Measurements from ENCODE around the gene NUSAP1.
"Not testable (repeated sequence)": the region's sequence is repeated elsewhere in the genome, so short reads cannot be mapped to it uniquely, and the experiment has no call there.

NUSAP1 gene

GRCh38 chr15:41334293-41335120 is 1.8 kb downstream of the NUSAP1 start:
- no peak for DNase-seq

DNA sequence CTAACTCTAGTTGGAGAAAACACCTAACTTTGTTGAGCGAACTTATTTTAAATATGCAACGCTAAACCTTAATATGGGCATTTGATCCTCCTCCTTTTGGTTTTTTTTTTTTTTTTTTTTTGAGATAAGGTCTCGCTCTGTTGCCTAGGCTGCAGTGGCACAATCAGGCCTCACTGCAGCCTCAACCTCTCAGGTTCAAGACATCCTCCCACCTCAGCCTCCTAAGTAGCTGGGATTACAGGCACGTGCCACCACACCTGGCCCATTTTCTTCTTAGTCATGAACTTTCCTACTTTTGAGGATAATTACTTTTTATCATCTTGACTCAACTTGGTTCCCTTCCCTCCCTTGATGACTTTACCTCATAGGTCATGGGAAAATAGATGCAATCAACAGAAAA is 3.9 kb downstream of the NUSAP1 start:
- peak; percentile 17 for DNase-seq

- DNase-seq: no peak
Observed at GRCh38 chr15:41337047-41337446, 4.4 kb downstream of the NUSAP1 start.

DNA sequence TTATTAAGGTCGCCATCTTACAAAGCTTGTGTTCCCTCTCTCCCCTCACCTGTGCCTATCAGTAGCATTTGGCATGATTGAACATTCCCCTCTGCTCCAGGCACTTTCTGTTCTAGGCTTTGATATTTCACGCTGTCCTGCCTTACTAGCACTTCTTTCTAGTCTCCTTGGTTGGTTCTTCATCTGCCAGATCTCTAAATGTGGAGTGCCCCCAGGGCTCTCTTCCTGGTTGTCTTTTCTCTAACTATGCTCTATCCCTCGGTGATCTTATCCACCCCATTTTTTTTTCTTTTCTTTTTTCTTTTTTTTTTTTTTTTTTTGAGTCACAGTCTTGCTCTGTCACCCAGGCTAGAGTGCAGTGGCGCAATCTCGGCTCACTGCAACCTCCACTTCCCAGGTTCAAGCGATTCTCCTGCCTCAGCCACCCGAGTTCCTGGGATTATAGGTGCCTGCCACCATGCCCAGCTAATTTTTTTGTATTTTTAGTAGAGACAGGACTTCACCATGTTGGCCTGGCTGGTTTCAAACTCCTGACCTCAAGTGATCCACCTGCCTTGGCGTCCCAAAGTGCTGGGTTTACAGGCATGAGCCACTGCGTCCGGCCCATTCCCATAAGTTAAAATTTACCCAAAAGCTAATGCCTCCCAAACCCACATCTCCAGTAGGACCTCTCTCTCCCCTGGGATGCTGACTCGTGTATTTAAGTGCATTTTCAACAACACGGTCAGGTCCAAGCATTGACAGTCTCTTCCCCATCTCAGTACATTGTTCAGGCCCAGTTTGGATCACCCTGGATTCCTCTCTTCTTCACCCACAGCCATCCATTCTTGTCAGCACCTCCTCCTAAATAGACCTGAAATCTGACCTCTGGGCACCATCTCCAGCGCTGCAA is 5.2 kb downstream of the NUSAP1 start:
- no peak for DNase-seq

GRCh38 chr15:41340189-41340695 is 7.6 kb downstream of the NUSAP1 start:
- no peak for DNase-seq

DNA sequence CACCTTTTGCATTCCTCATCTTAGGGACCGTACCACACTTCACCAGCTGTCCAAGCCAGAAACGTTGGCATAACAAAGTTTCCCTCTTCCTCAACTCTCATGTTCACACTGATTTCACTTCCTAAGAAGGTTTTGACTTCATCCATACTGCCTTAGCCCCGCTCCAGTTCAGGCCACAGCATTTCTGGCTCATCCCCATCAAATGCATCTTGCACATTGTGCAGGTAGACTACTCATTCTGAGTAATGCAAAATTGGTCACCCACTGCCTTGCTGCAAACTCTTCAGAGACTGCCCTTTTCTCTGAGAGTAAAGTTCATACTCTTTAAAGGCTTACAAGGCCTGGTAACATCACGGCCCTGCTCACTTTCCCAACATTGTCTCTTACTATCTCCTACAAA is 8.8 kb downstream of the NUSAP1 start:
- DNase-seq: no peak

GRCh38 chr15:41347236-41347635 is 14.6 kb downstream of the NUSAP1 start:
- no peak for DNase-seq

DNA sequence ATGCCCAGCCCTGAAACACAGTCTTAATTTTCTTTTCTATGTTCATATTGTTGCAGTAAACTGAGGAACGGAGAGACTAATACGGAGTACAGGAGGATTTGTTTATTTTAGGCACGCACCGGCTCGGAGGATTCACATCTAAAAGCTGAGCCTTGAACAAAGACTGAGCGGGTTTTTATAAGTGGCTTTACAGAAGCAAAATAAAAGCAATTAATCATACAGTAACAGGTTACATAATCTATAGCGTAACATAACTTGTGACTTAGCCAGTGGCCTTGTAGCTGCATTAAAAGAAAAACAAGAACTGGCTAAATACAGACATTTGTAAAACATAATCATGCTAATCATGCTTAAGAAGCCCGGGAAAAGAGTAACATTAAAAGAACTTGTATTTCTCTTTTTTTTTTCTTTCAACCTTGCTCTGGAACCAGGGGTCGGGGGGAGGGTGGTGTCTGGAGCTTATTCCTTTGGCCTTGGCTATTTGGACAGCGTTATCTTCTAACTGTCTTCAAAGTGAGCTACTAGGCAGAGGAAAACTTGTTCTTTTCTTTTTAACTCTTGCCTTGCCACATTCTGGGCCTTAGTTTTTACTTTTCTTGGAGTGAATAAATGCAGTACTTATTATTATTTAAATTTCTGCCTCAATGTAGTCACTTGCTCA is 17.5 kb downstream of the NUSAP1 start:
- no peak for DNase-seq

- no peak for DNase-seq
Observed at GRCh38 chr15:41354371-41354770, 21.7 kb downstream of the NUSAP1 start.

- no peak for DNase-seq
Observed at GRCh38 chr15:41367418-41367817, 34.7 kb downstream of the NUSAP1 start.

DNA sequence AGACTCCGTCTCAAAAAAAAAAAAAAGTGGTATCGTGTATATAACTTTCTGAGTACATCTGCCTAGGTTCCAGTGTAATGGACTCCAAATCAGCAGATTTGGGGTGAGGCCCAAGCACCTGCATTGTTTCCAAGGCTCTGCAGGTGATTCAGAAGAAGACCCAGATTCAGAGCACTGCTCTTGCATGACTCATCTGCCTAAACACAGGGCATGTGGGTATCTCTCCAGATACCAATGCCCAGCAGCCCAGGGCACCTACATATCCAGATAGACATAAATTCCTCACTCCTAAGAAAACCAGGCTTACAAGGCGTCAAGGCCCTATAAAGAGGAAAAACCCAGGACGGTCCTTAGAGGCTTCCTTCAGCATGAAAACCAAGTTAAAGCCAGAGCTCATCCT is 45.3 kb downstream of the NUSAP1 start:
- no peak for DNase-seq

- not testable (repeated sequence) for DNase-seq
Observed at GRCh38 chr15:41383974-41384749, 51.5 kb downstream of the NUSAP1 start.

DNA sequence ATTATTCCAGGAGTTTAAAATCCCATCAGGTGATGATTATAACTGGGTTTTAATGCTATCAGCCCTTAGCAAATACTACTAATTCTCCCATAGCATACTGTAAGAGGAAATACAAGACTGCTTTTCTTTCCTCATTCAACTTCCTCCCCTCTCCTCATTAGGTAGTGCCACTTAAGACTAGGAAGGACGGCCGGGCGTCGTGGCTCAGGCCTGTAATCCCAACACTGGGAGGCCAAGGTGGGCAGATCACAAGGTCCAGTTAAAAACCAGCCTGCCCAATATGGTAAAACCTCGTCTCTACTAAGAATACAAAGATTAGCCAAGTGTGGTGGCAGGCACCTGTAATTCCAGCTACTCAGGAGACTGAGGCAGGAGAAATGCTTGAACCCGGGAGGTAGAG is 55.0 kb downstream of the NUSAP1 start:
- DNase-seq: no peak

- no peak for DNase-seq
Observed at GRCh38 chr15:41392659-41393058, 60.0 kb downstream of the NUSAP1 start.

DNA sequence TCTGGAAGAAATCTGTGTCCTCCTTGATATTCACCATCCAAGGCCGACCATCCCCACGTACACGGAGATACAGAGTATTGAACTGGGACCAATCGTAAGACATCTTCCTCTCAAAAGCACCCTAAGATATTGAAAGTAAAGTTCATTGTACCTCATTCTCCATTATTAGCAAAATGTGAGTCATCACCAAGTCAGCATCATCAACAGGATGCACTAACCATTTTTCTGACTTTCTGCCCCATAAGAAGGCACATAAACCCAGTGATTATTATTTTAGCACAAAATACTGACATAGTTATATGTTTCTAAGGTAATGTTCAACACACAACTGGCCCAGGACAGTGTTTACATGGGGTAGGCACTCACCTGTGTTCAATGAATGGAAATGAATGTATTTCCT is 62.2 kb downstream of the NUSAP1 start:
- no peak for DNase-seq

DNA sequence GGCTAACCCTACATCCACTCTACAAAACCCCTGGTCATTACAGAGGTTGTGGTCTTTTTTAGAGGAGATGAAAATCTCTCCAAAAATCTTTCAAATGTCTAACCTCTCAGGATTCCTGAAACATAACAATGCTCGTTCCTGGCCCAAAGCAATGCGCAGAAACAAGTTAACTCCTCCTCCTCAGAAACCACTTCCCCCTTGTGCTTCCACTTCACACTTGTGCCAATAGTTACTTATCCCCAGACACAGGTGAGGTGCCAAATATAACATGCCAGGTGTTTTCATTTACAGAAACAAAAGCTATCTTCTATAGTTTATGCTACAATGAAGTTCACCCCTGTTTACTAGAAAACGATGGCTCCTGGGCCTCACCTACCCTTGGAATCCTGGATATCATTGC is 63.4 kb downstream of the NUSAP1 start:
- DNase-seq: no peak

DNA sequence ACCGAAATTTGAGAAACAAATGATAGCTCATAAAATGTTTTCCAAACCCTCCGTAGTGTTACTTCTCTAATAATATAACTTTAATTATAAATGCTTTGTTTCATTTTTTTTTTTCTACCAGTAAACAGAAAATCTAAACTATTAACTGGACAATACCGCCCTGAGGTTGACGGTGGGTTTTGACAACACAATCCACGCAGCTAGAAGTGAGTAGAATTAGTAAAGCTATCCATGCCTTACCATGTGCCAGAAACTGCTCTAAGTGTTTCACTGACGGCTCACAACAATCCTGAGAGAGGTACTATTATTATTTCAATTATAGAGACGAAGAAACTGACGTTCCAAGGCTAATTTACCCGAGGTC is 69.2 kb downstream of the NUSAP1 start:
- no peak for DNase-seq

DNA sequence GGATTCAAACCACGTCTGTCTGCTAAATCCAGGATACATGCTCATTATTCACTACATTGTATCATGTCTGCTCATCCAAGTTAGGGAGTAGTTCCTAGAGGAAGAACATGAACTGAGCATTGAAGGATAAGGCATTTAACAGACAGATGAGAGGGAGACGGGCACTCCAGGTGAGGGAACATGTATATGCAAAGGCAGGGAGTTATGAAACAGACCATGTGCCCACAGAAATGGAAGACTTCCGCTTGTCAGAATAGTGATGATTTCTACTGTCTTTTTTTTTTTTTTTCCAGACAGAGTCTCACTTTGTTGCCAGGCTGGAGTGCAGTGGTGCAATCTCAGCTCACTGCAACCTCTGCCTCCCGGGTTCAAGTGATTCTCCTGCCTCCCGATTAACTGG is 74.7 kb downstream of the NUSAP1 start:
- DNase-seq: no peak

- DNase-seq: no peak
Observed at GRCh38 chr15:41408234-41408641, 75.6 kb downstream of the NUSAP1 start.

DNA sequence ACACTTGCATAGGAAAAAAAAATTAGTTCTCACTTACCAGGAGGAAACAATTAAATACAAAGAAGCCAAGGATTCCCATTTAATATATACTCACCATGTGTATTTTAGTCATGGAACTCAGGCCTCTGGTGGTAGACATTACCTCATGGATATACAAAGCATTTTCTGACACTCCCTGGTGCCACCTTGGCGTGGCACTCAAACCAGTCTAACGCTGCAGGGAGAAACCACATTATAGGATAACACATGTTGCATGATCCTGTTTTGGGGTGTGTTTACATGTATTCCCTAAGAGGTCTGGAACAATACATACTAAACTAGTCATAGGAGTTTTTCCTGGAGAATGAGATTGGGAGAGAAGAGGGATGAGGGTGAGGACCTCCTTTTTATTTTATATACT is 78.3 kb downstream of the NUSAP1 start:
- no peak for DNase-seq

GRCh38 chr15:41411441-41411840 is 78.8 kb downstream of the NUSAP1 start:
- DNase-seq: no peak

DNA sequence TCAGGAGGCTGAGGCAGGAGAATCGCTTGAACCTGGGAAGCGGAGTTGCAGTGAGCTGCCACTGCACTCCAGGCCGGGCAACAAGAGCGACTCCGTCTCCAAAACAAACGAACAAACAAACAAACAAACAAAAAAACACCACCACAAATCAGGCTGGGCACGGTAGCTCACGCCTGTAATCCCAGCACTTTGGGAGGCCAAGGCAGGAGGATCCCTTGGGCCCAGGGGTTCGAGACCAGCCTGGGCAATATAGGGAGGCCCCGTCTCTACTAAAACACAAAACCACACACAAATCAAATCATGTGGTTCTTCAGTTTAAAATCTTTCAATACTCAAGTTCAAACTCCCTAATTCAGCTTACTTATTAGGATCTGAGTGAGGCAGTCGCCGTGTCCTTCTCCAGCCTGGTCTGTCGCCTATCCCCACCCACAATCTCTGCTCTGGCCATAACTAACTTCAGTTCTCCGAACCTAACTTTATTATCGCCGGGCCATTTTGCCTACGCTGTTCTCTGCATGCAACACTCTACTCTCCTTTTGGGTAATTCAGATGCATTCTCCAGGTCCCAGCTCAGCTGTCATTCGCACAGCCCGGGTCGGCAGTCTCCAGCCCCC is 83.6 kb downstream of the NUSAP1 start:
- peak; percentile 9 for DNase-seq
